ENCODE results near the gene MAPT. TPM values are rescaled to one million over a fixed set of nuclear protein-coding genes. Genes with fewer than 3 reads are reported as not detected.
"Not testable (repeated sequence)": the region's sequence is repeated elsewhere in the genome, so short reads cannot be mapped to it uniquely, and the experiment has no call there.

The MAPT gene
- total RNA-seq, 1 donor from 2014 or later, result 1.1 TPM

DNA sequence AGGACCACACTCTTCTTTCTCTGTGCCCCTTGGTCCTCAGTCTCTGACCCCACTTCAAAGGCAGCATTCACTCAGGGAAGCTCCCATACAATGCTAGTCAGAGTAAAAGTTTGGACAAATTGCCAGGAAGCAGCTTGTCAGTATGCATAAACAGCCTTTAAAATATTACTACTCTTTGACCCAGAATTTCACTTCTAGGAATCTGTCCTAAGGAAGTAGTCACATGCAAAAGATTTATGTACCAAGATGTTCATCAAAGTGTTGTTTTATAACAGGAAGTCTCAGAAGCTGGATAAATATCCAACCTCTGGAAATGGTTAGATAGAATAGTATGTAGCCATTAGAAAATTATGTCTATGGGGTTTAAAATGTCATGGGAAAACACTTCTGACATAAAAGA is 31.0 kb downstream of the MAPT start:
- intact Hi-C loops (cut with micrococcal nuclease), result no loop called here
- Mint-ChIP-seq H3K4me1 (ENCODE audit: low read depth) (no peaks in the 10 kb centered on the region), H3K9me3 (no peaks in the 10 kb centered on the region), H3K4me3 (ENCODE audit: low read depth) (no peak overlapping the region), H3K27ac (no peak overlapping the region), H3K27me3 (ENCODE audit: low read depth) (peaks cover 9% of the 10 kb centered on the region), H3K36me3 (ENCODE audit: low read depth) (no peaks in the 10 kb centered on the region)
- no peak for DNase-seq (ENCODE audit: low spot score)

DNA sequence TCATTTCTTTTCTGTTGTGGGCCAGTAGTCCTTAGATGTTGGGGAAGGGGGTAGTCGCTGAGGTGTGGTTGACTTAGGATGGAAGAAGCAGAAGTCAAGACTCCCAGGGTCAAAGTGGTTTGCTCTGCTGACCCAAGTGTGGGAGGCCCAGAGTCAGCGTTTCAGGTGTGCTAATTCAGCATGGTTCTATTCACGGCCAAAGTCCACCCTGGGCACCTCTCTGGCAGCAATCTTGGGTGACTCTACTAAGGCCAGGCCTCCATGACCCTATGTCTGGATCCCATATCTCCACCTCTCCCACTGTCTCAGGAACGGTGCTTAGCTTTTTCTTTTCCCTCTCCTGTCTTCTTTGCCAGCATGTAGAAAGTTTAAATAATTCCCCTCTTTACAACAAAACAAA is 32.9 kb downstream of the MAPT start:
- H3K4me3 Mint-ChIP-seq (ENCODE audit: low read depth), result no peak overlapping the region
- H3K4me1 Mint-ChIP-seq (ENCODE audit: low read depth), result no peaks in the 10 kb centered on the region
- no peak overlapping the region for H3K27ac Mint-ChIP-seq
- DNase-seq (ENCODE audit: low spot score), result no peak
- intact Hi-C loops (cut with micrococcal nuclease), result no loop called here
- H3K27me3 Mint-ChIP-seq (ENCODE audit: low read depth), result peaks cover 13% of the 10 kb centered on the region
- no peaks in the 10 kb centered on the region for H3K36me3 Mint-ChIP-seq (ENCODE audit: low read depth)
- no peaks in the 10 kb centered on the region for H3K9me3 Mint-ChIP-seq

DNA sequence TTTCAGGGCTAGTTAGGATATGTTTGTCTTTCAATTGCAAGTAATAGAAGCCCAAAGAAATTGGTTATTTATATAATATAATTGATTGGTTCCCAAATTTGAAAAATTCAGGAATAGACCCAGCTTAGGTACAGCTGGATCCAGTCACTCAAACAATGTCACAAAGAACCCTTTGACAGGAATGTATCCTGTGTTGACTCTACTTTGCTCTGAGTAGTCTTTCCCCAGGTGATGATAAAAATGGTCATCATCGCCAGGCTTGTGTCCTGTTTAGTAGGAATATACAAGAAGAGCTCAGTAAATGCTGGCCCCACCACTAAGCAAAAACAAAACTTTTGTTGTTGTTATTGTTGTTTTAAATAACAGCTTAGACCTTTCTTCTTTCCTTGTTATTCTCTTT is 35.0 kb downstream of the MAPT start:
- Mint-ChIP-seq H3K9me3 (no peaks in the 10 kb centered on the region), H3K4me1 (ENCODE audit: low read depth) (no peaks in the 10 kb centered on the region)
- DNase-seq (ENCODE audit: low spot score), result no peak

DNA sequence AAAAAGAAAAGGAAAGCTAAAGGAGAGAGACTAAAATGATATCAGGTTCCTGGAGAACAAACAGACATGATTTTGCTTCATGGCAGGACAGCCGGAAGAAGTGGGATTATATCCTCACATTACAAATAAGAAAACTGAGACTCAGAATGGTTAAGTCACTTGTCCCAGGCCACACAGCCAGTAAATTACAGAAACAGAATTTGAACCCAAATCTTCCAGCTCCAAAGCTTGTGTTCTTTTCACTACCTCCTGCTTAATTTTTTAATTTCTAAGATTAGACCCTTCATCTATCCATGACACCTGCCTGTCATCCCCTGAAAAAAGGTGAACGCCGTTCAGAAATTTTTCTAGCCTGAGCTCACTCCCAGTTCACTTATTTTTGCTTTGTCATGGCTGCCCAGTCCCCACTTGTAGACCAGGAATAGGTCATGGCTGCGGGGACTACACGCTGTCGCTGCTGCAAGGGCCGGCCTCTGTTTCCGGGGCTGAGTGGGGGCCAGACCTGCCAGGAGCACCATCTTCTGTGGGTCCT is 36.1 kb downstream of the MAPT start:
- Mint-ChIP-seq H3K27me3 (ENCODE audit: low read depth) (peaks cover 10% of the 10 kb centered on the region), H3K36me3 (ENCODE audit: low read depth) (no peaks in the 10 kb centered on the region), H3K4me1 (ENCODE audit: low read depth) (no peaks in the 10 kb centered on the region), H3K4me3 (ENCODE audit: low read depth) (no peak overlapping the region), H3K27ac (no peak overlapping the region), H3K9me3 (no peaks in the 10 kb centered on the region)
- no peak for DNase-seq (ENCODE audit: low spot score)
- intact Hi-C loops (cut with micrococcal nuclease), result no loop called here

More for the DNA sequence above, 35.0 kb downstream of the MAPT start:
- intact Hi-C loops (cut with micrococcal nuclease), result no loop called here
- peaks cover 13% of the 10 kb centered on the region for H3K27me3 Mint-ChIP-seq (ENCODE audit: low read depth)
- no peak overlapping the region for H3K4me3 Mint-ChIP-seq (ENCODE audit: low read depth)
- H3K27ac Mint-ChIP-seq, result no peak overlapping the region
- no peaks in the 10 kb centered on the region for H3K36me3 Mint-ChIP-seq (ENCODE audit: low read depth)

DNA sequence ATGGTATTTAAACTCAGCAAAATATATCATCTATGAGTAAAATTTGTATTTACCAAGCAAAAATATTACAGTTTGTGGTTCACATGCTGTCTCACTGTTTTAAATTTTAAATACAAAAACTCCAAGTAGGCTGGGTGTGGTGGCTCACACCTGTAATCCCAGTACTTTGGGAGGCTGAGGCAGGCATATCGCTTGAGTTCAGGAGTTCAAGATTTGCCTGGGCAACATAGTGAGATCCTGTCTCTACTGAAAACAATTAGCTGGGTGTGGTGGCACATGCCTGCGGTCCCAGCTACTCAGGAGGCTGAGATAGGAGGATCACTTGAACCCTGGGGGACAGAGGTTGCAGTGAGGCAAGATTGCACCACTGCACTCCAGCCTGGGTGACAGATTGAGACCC is 37.3 kb downstream of the MAPT start:
- intact Hi-C loops (cut with micrococcal nuclease), result no loop called here
- H3K4me1 Mint-ChIP-seq (ENCODE audit: low read depth), result no peaks in the 10 kb centered on the region
- H3K36me3 Mint-ChIP-seq (ENCODE audit: low read depth), result no peaks in the 10 kb centered on the region
- peaks cover 14% of the 10 kb centered on the region for H3K27me3 Mint-ChIP-seq (ENCODE audit: low read depth)
- H3K9me3 Mint-ChIP-seq, result no peaks in the 10 kb centered on the region
- no peak overlapping the region for H3K4me3 Mint-ChIP-seq (ENCODE audit: low read depth)
- no peak overlapping the region for H3K27ac Mint-ChIP-seq
- no peak for DNase-seq (ENCODE audit: low spot score)

DNA sequence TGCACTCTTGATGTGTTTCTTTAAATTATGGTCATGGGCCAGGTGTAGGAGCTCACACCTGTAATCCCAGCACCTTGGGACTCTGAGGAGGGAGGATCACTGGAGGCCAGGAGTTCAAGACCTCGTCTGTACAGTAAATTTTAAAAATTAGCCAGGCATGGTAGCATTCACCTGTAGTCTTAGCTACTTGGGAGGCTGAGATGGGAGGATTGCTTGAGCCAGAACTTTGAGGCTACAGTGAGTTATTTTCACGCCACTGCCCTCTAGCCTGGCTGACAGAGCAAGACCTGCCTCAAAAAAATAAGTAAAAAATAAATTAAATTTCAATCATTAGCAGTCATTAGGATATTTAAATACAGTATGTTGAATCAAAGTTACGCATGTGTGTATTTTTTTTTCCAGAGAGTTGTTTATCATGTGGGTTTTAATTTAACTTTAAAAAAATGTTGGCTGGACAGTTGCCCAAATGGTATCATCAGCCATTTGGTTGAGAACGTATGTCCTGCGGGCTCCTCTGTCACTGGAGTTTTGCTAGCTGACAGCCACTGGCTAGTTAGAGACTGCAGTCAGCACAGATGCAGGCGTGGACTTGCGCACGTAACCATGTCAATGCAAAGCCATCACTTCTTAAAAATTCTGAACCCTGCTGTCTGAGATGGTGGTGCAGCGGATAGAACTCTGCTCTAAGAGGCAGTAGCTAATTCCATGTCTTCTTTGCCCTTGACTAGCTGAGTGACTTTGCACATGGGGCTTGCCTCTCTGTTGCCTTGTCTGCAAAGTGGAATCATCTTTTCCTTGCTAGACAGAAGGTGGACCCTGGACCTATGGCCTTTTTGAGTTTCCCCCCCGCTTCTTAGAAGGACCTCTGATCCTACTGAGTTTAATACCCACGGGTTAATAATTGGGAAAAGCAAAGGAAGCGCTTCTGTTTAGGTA is 40.0 kb downstream of the MAPT start:
- Mint-ChIP-seq H3K27me3 (ENCODE audit: low read depth) (peaks cover 17% of the 10 kb centered on the region), H3K4me1 (ENCODE audit: low read depth) (no peaks in the 10 kb centered on the region), H3K4me3 (ENCODE audit: low read depth) (no peak overlapping the region), H3K36me3 (ENCODE audit: low read depth) (no peaks in the 10 kb centered on the region), H3K27ac (no peak overlapping the region), H3K9me3 (no peaks in the 10 kb centered on the region)
- intact Hi-C loops (cut with micrococcal nuclease), result no loop called here
- no peak for DNase-seq (ENCODE audit: low spot score)

DNA sequence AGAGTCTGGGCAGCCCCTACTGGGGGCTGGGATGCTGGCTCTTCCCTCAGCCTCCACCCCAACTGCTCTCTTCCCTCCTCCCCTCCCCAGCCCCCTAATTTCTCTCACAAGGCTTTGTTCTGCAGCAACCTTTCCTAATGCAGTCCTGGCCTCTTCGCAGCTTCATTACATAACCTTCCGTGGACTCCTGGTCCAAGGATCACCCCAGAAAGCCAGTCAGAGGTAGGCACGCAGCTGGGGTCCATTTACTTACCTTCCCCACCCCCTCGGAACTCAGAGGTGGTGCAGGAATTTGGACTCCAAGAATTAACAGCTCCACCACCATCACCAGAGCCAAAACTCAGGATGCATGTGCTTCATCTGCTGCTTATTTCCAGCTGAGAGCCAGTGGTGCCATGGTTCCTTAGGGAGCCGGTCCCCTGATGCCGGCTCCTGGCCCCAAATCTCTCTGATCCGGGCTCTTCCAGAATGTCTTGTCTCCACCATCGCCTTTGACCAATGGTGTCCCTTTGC is 40.9 kb downstream of the MAPT start:
- no peaks in the 10 kb centered on the region for H3K36me3 Mint-ChIP-seq (ENCODE audit: low read depth)
- H3K4me3 Mint-ChIP-seq (ENCODE audit: low read depth), result no peak overlapping the region
- H3K27ac Mint-ChIP-seq, result no peak overlapping the region
- intact Hi-C loops (cut with micrococcal nuclease), result no loop called here
- DNase-seq (ENCODE audit: low spot score), result no peak
- H3K9me3 Mint-ChIP-seq, result no peaks in the 10 kb centered on the region
- H3K4me1 Mint-ChIP-seq (ENCODE audit: low read depth), result no peaks in the 10 kb centered on the region
- peaks cover 21% of the 10 kb centered on the region for H3K27me3 Mint-ChIP-seq (ENCODE audit: low read depth)

DNA sequence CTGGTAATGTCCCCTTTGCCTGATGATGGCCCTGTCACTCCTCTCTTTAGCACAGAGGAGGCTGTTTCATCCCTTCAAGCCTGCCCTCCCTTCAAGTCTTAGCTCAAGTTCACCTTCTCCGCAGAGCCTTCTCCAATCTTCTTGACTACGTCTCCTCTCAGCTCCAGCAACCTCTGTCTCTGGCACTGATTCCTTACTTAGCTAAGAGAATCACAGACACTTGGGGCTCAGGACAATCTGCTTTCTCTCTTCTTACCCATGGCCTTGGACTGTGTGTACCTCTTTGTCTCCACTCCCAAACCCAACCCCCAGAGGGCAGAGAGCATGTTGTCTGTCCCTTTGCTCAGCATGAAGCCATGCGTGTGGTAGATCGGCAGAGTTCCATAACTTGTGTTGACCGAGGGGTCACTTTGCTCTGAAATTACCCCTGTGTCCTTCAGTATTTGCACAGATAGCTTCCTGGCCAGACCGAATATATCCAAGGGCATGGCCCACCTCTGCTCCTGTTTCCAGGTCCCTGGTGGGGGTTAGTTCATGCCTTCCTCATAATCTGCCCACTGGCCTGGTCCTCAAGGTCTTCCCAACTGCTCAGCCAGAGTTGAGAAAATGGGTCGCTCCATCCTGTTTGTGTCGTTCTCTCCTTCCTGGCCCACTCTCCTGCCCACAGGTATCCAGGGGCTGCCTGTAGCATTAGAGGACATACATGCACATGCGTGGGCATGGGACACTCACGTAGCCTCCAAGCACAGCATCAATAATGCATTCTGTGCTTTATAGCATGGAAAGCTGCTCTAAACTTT is 41.6 kb downstream of the MAPT start:
- Mint-ChIP-seq H3K4me3 (ENCODE audit: low read depth) (no peak overlapping the region), H3K4me1 (ENCODE audit: low read depth) (no peaks in the 10 kb centered on the region), H3K27me3 (ENCODE audit: low read depth) (peaks cover 22% of the 10 kb centered on the region), H3K27ac (no peak overlapping the region), H3K36me3 (ENCODE audit: low read depth) (no peaks in the 10 kb centered on the region), H3K9me3 (no peaks in the 10 kb centered on the region)
- DNase-seq (ENCODE audit: low spot score), result no peak
- intact Hi-C loops (cut with micrococcal nuclease), result no loop called here

DNA sequence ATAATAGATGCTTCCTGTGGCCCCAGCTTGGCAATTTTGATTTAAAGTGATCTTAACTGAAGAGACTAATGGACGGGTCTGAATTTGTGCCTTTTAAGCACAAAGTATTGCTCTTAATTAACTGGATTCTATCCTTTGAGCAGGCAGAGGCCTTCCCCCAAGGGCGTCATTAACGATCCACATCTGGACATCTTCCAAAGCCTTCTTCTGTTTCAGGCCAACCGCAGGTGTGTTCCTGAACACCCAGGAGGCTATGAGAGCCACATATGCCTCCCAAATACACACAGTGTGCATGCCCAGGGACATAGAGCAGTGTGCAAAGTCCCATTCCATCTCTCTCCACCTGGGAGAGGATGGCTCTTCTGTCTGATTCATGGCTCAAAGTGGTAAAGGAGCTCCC is 42.3 kb downstream of the MAPT start:
- H3K4me1 Mint-ChIP-seq (ENCODE audit: low read depth), result no peaks in the 10 kb centered on the region
- no peak for DNase-seq (ENCODE audit: low spot score)
- no peak overlapping the region for H3K27ac Mint-ChIP-seq
- H3K4me3 Mint-ChIP-seq (ENCODE audit: low read depth), result no peak overlapping the region
- no peaks in the 10 kb centered on the region for H3K9me3 Mint-ChIP-seq
- H3K36me3 Mint-ChIP-seq (ENCODE audit: low read depth), result no peaks in the 10 kb centered on the region
- peaks cover 21% of the 10 kb centered on the region for H3K27me3 Mint-ChIP-seq (ENCODE audit: low read depth)
- intact Hi-C loops (cut with micrococcal nuclease), result no loop called here

DNA sequence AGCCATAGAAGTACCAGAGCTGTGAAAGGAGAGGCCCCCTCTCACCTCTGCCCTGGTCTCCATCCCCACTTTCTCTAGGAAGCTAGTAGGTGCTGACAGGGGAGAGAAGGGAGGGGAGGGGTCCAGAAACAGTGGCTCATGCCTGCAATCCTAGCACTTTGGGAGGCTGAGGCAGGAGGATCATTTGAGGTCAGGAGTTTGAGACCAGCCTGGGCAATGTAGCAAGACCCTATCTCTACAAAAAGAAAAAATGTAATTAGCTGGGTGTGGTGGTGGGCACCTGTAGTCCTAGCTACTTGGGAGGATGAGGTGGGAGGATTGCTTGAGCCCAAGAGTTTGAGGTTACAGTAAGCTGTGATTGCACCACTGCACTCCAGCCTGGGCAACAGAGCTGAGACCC is 42.8 kb downstream of the MAPT start:
- H3K4me1 Mint-ChIP-seq (ENCODE audit: low read depth); H3K9me3 Mint-ChIP-seq; intact Hi-C loops (cut with micrococcal nuclease); H3K36me3 Mint-ChIP-seq (ENCODE audit: low read depth); H3K4me3 Mint-ChIP-seq (ENCODE audit: low read depth); H3K27ac Mint-ChIP-seq; DNase-seq (ENCODE audit: low spot score): not testable (repeated sequence)
- H3K27me3 Mint-ChIP-seq (ENCODE audit: low read depth), result peaks cover 25% of the 10 kb centered on the region

DNA sequence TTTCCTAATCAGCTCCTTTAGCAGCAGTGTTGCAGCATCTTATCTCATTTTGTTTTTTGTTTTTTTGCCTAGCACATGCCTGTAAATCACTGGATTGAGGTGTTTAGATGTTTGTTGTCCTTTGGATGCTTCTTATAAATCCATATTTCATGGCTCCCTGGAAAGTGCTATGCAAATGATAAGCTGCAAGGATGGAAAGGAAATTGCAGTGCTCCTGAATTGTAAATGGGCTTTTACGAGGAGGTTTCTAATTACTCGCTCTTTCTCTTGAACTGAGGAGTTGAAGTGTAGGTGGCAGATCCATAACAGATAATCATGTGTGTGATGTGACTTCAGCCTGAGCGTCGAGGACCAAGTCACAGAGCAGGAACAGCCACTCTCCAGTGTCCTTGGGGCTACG is 45.0 kb downstream of the MAPT start:
- Mint-ChIP-seq H3K4me1 (ENCODE audit: low read depth) (no peaks in the 10 kb centered on the region), H3K36me3 (ENCODE audit: low read depth) (no peaks in the 10 kb centered on the region), H3K27ac (no peak overlapping the region), H3K27me3 (ENCODE audit: low read depth) (peaks cover 37% of the 10 kb centered on the region), H3K4me3 (ENCODE audit: low read depth) (no peak overlapping the region), H3K9me3 (no peaks in the 10 kb centered on the region)
- intact Hi-C loops (cut with micrococcal nuclease), result no loop called here
- DNase-seq (ENCODE audit: low spot score), result no peak

DNA sequence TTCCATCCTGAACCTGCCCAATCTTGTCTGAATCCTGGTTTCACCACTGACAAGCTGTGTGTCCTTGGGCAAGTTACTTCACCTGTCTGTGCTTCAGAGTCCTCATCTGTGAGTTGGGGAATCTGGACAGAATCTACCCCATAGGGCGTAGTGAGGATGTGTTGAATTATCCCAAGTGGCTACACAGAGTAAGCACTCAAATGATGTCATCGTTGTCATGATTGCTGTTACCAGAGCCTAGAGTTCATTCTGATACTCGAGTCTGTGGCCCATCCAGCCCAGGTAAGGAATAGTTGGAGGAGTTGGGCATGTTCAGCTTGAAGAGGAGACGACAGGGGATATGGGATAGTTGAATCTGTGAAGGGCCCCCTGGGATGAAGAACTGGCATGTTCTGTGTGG is 45.9 kb downstream of the MAPT start:
- Mint-ChIP-seq H3K4me3 (ENCODE audit: low read depth) (no peak overlapping the region), H3K27ac (no peak overlapping the region), H3K27me3 (ENCODE audit: low read depth) (peaks cover 40% of the 10 kb centered on the region), H3K36me3 (ENCODE audit: low read depth) (no peaks in the 10 kb centered on the region), H3K9me3 (no peaks in the 10 kb centered on the region), H3K4me1 (ENCODE audit: low read depth) (no peaks in the 10 kb centered on the region)
- DNase-seq (ENCODE audit: low spot score), result no peak
- intact Hi-C loops (cut with micrococcal nuclease), result no loop called here

DNA sequence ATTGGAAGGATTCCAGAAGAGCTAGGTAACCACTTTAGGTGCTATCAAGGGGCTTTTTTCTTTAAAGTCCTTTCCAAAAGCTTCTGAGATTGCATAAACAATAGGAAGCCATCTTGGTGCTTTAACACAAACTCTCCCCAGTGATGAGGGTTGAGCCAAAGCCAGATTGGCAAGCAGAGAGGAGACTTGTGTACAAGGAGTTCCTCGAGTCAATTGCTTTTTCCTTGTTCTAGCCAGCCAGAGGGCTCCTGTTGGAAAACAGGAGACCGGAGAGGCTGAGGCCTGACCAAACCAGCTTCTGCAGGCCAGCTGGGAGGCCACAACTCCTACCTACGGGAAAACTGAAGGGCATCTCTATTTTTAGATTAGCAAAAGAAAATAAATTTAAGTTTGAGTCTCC is 46.5 kb downstream of the MAPT start:
- Mint-ChIP-seq H3K27ac (no peak overlapping the region), H3K27me3 (ENCODE audit: low read depth) (peaks cover 37% of the 10 kb centered on the region), H3K4me1 (ENCODE audit: low read depth) (no peaks in the 10 kb centered on the region), H3K9me3 (no peaks in the 10 kb centered on the region), H3K36me3 (ENCODE audit: low read depth) (no peaks in the 10 kb centered on the region), H3K4me3 (ENCODE audit: low read depth) (no peak overlapping the region)
- intact Hi-C loops (cut with micrococcal nuclease), result no loop called here
- no peak for DNase-seq (ENCODE audit: low spot score)
